ENCODE measurements around the gene RAB5A.
"Not testable (repeated sequence)": the region's sequence is repeated elsewhere in the genome, so short reads cannot be mapped to it uniquely, and the experiment has no call there.

GRCh38 chr3:20016076-20016475 lies 69.2 kb downstream of the RAB5A start:
- TF ChIP-seq CTBP1 (IDR thresholded peaks at IDR 0.05; ENCODE audit: borderline replicate concordance); FOXK2 (IDR thresholded peaks at IDR 0.05); FOXM1 (IDR thresholded peaks at IDR 0.05; ENCODE audit: borderline replicate concordance); PKNOX1 (IDR thresholded peaks at IDR 0.05); BHLHE40 (IDR thresholded peaks at IDR 0.05; ENCODE audit: borderline replicate concordance); HDGF (IDR thresholded peaks at IDR 0.05; ENCODE audit: borderline replicate concordance); L3MBTL2 (conservative IDR thresholded peaks at IDR 0.05); SUZ12 (IDR thresholded peaks at IDR 0.05); FOXA1 (IDR thresholded peaks at IDR 0.05); ARNT (IDR thresholded peaks at IDR 0.05); ELF4 (IDR thresholded peaks at IDR 0.05); TARDBP (IDR thresholded peaks at IDR 0.05); LEF1 (IDR thresholded peaks at IDR 0.05; ENCODE audit: borderline replicate concordance): not testable (repeated sequence)
